Mucosa of stomach (tissue), 1 donor: ENCODE measurements around the gene TMEM59.

Source experiments
- H3K27me3 ChIP-seq: one replicate; pipeline ENCODE4 v1.7.0; 2013; ENCODE audit warnings: mild to moderate bottlenecking, low read length; ENCODE audit not compliant: control insufficient read depth, insufficient read depth
- H3K36me3 ChIP-seq: one replicate; pipeline ENCODE4 v1.7.0; 2013; ENCODE audit warnings: low read length; ENCODE audit not compliant: control insufficient read depth, insufficient read depth
- H3K4me1 ChIP-seq: one replicate; pipeline ENCODE4 v1.7.0; 2013; ENCODE audit warnings: mild to moderate bottlenecking, low read length; ENCODE audit not compliant: control insufficient read depth, insufficient read depth
- H3K4me3 ChIP-seq: one replicate; pipeline ENCODE4 v1.7.0; 2013; ENCODE audit warnings: low read length
- H3K9ac ChIP-seq: one replicate; pipeline ENCODE4 v1.7.0; 2013; ENCODE audit warnings: mild to moderate bottlenecking, low read length, moderate library complexity
- H3K9me3 ChIP-seq: one replicate; pipeline ENCODE4 v1.7.0; 2013; ENCODE audit warnings: mild to moderate bottlenecking, low read length, moderate library complexity; ENCODE audit not compliant: control insufficient read depth
- donor health status: Pancreatic carcinoma.

The TMEM59 gene

GRCh38 chr1:53987880-53988279, 65.1 kb downstream of the TMEM59 start:
- Histone ChIP-seq H3K9ac (no peak overlapping the region), H3K4me1 (peaks cover under 1% of the 10 kb centered on the region), H3K27me3 (no peaks in the 10 kb centered on the region), H3K36me3 (no peaks in the 10 kb centered on the region), H3K4me3 (no peak overlapping the region), H3K9me3 (no peaks in the 10 kb centered on the region)

GRCh38 chr1:53986458-53986857, 66.5 kb downstream of the TMEM59 start:
- Histone ChIP-seq H3K4me1 (peaks cover 12% of the 10 kb centered on the region), H3K9me3 (no peaks in the 10 kb centered on the region), H3K27me3 (no peaks in the 10 kb centered on the region), H3K4me3 (no peak overlapping the region), H3K36me3 (no peaks in the 10 kb centered on the region), H3K9ac (no peak overlapping the region)

DNA sequence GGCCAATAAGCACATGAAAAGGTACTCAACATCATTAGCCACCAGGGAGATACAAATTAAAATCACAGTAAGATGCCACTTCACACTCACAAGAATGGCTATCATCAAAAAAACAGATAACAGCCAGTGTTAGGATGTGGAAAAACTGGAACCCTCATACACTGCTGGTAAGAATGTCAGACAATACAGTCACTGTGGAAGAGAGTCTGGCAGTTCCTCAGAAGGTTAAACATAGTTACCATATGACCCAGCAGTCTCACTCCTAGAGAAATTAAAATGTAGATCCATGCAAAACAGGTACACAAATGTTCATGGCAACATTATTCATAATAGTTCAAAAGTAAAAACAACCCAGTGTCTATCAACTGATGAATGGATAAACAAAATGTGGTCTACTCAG, 68.3 kb downstream of the TMEM59 start:
- no peaks in the 10 kb centered on the region for H3K36me3 ChIP-seq
- no peaks in the 10 kb centered on the region for H3K27me3 ChIP-seq
- no peak overlapping the region for H3K9ac ChIP-seq
- peaks cover 12% of the 10 kb centered on the region for H3K4me1 ChIP-seq
- H3K4me3 ChIP-seq, result no peak overlapping the region
- no peaks in the 10 kb centered on the region for H3K9me3 ChIP-seq

DNA sequence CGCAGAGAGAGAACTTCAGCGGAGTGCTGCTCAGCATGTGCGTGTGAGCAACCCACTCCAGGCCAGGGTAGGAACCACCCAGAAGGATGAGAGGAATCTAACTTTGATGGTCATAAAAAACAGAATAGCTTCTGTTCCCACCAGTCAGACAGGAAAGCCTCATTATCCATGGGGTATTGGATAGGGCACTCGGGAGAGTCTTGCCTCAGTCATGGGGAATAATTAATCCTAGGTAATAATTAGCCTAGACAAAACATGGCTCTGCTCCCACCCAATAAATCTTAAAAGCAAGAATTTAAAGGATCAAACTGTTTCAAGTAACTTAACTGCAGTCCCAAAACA, 70.3 kb downstream of the TMEM59 start:
- no peaks in the 10 kb centered on the region for H3K9me3 ChIP-seq
- peaks cover 12% of the 10 kb centered on the region for H3K4me1 ChIP-seq
- peak overlapping the region; percentile 58 for H3K9ac ChIP-seq
- H3K27me3 ChIP-seq, result no peaks in the 10 kb centered on the region
- no peaks in the 10 kb centered on the region for H3K36me3 ChIP-seq
- H3K4me3 ChIP-seq, result no peak overlapping the region

DNA sequence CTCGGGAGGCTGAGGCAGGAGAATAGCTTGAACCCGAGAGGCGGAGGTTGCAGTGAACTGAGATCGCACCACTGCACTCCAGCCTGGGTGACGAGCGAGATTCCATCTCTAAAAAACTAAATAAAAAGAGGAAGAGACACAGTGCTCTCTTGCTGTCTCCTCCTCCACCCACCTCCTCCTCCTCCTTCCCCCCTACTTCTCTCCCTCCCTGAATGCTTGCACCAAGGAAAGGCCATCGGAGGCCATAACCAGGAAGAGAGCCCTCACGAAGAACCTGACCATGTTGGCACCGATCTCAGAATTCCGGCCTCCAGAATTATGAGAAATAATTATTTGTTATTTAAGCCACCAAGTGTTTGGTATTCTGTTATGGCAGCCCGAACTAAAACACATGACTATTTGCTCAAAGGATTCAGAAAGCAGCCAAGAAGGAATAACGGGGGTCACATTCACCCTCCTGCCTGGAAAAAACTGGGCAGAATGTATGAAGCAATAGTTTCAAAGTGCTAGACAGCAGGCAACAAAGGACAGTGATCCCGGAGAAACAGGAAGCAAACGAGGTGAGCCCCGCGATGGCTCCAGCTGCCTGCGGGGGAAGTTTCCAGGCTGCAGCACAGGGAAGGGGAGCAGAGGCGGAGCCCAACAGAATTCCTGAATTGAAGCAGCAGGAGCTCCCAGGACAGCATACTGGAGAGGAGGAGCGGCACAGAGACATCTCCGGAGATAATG, 70.8 kb downstream of the TMEM59 start:
- H3K27me3 ChIP-seq, result no peaks in the 10 kb centered on the region
- no peaks in the 10 kb centered on the region for H3K36me3 ChIP-seq
- H3K4me1 ChIP-seq, result peaks cover 12% of the 10 kb centered on the region
- no peaks in the 10 kb centered on the region for H3K9me3 ChIP-seq
- no peak overlapping the region for H3K4me3 ChIP-seq
- peak overlapping the region; percentile 58 for H3K9ac ChIP-seq

DNA sequence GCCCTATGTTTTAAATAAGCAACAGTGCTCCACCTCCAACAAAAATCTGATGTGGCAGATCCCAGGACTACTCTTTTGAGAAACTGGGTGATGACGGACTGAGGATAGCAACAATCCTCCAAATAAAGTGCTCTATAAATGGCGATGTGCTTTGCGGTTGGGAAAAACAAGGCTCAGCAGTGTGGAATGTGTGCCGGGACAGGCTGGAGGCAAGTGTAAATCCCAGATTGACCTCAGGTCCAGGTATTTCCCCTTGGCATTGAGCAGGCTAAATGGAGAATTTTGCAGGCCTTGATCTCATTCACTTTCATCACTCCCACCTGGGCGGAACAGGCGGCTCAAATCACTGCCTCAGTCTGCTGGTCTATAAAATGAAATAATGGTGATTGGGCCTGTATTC, 71.8 kb downstream of the TMEM59 start:
- H3K4me1 ChIP-seq, result peaks cover 12% of the 10 kb centered on the region

GRCh38 chr1:53979712-53980450, 73.1 kb downstream of the TMEM59 start:
- H3K4me1 ChIP-seq, result peaks cover 12% of the 10 kb centered on the region
- H3K4me3 ChIP-seq, result no peak overlapping the region
- H3K9me3 ChIP-seq, result no peaks in the 10 kb centered on the region
- no peaks in the 10 kb centered on the region for H3K36me3 ChIP-seq
- H3K9ac ChIP-seq, result no peak overlapping the region
- H3K27me3 ChIP-seq, result no peaks in the 10 kb centered on the region

More for the DNA sequence above, 71.8 kb downstream of the TMEM59 start:
- no peaks in the 10 kb centered on the region for H3K9me3 ChIP-seq
- H3K27me3 ChIP-seq, result no peaks in the 10 kb centered on the region
- H3K4me3 ChIP-seq, result no peak overlapping the region
- no peak overlapping the region for H3K9ac ChIP-seq
- H3K36me3 ChIP-seq, result no peaks in the 10 kb centered on the region
